MV-4-11 (cell line): ENCODE data around the gene ARMC10.
"Not testable (repeated sequence)": the region's sequence is repeated elsewhere in the genome, so short reads cannot be mapped to it uniquely, and the experiment has no call there.

Experiments used
- DNase-seq: peaks from one replicate; lab custom pipeline; 2025; lab: John Stamatoyannopoulos, UW

Gene ARMC10

GRCh38 chr7:103124429-103124979 is 49.6 kb downstream of the ARMC10 start:
- peak; percentile 26 for DNase-seq

- DNase-seq, result no peak
Measured at GRCh38 chr7:103127006-103127405, 52.1 kb downstream of the ARMC10 start.

- DNase-seq, result no peak
Measured at GRCh38 chr7:103129702-103130549, 55.0 kb downstream of the ARMC10 start.

GRCh38 chr7:103130901-103131624 is 56.1 kb downstream of the ARMC10 start:
- DNase-seq, result peak; percentile 14

- DNase-seq, result peak; percentile 17
Measured at GRCh38 chr7:103132995-103133688, 58.2 kb downstream of the ARMC10 start.

- no peak for DNase-seq
Measured at GRCh38 chr7:103134836-103135554, 60.1 kb downstream of the ARMC10 start.

- DNase-seq, result no peak
Measured at GRCh38 chr7:103140061-103140460, 65.1 kb downstream of the ARMC10 start.

GRCh38 chr7:103140685-103141084 is 65.7 kb downstream of the ARMC10 start:
- no peak for DNase-seq

- DNase-seq, result peak; percentile 70
Measured at GRCh38 chr7:103141753-103142404, 66.9 kb downstream of the ARMC10 start.

- no peak for DNase-seq
Measured at GRCh38 chr7:103142494-103142893, 67.6 kb downstream of the ARMC10 start.

- DNase-seq, result no peak
Measured at GRCh38 chr7:103143868-103144267, 68.9 kb downstream of the ARMC10 start.

- DNase-seq, result not testable (repeated sequence)
Measured at GRCh38 chr7:103144754-103145153, 69.8 kb downstream of the ARMC10 start.

GRCh38 chr7:103148131-103148993 is 73.4 kb downstream of the ARMC10 start:
- no peak for DNase-seq
